B cell (primary cell): Measurements from ENCODE around the gene C5. TPM values are rescaled to one million over a fixed set of nuclear protein-coding genes. Genes with fewer than 3 reads are reported as not detected.
A peak's percentile ranks its signal among the peaks of the same experiment; 100 is the strongest.

Experiments used
- ATAC-seq: fragments of 200-7000 bp; cut with Tn5 transposase; one replicate; pipeline ENCODE4 v1.10.0; 2021; ENCODE audit warnings: low read depth, mild to moderate bottlenecking, moderate number of reproducible peaks, moderate library complexity
- CTCF ChIA-PET: fragments of 350-600 bp; sonication (Branson Sonifier 250); formaldehyde crosslinking; loops from one replicate; lab custom pipeline; 2021; ENCODE audit warnings: antibody characterized with exemption, inconsistent platforms; lab: Charles Lee
- POLR2A ChIA-PET: fragments of 350-600 bp; sonication (Branson Sonifier 250); formaldehyde crosslinking; loops from one replicate; lab custom pipeline; 2021; ENCODE audit warnings: antibody characterized with exemption; lab: Charles Lee
- DNase-seq: peaks from one replicate; pipeline ENCODE4 v3.0.0; 2013
- H2AFZ ChIP-seq: 2 replicates; pipeline ENCODE4 v1.6.1; 2012; ENCODE audit warnings: mild to moderate bottlenecking, low read depth, low read length; ENCODE audit not compliant: insufficient read depth, poor library complexity, severe bottlenecking
- H3K27ac ChIP-seq, 2 donors: 1 replicate in 1 of 2; 2 replicates in 1 of 2; pipeline ENCODE4 v1.5.1; 2012 to 2013; ENCODE audit warnings: low read length in 2 of 2, mild to moderate bottlenecking in 2 of 2, moderate library complexity in 1 of 2
- H3K27me3 ChIP-seq, 4 experiments: fragments of 200-600 bp in 1 of 4; sonication (generic) in 1 of 4; replicated peaks in 1 of 4; 1 replicate in 2 of 4; 2 replicates in 2 of 4; pipeline versions ENCODE4 v1.6.1 to v1.7.0; 2013 to 2016; ENCODE audit warnings: low read length in 3 of 4, mild to moderate bottlenecking in 2 of 4, mixed read lengths in 1 of 4, moderate library complexity in 1 of 4; ENCODE audit not compliant: insufficient read depth in 4 of 4, control insufficient read depth in 3 of 4; ENCODE audit errors: control extremely low read depth in 1 of 4
- H3K36me3 ChIP-seq, 2 experiments: replicated peaks in 1 of 2; 1 replicate in 1 of 2; 2 replicates in 1 of 2; pipeline versions ENCODE4 v1.6.1 to v1.7.1; 2013; ENCODE audit warnings: low read length in 1 of 2; ENCODE audit not compliant: insufficient read depth in 2 of 2, control insufficient read depth in 1 of 2; ENCODE audit errors: control extremely low read depth in 1 of 2, extremely low read depth in 1 of 2
- H3K4me1 ChIP-seq, 2 donors: fragments of 200-600 bp in 1 of 2; sonication (generic) in 1 of 2; 1 replicate in 1 of 2; 2 replicates in 1 of 2; pipeline versions ENCODE4 v1.5.1 to v1.6.1; 2013 to 2017; ENCODE audit warnings: low read length in 2 of 2; ENCODE audit not compliant: control insufficient read depth in 2 of 2, insufficient read depth in 2 of 2
- H3K4me2 ChIP-seq: replicated peaks from 2 replicates; pipeline ENCODE3; 2012; ENCODE audit warnings: mild to moderate bottlenecking, low read depth, low read length; ENCODE audit not compliant: poor library complexity, severe bottlenecking
- H3K4me3 ChIP-seq, 5 experiments: fragments of 200-600 bp in 1 of 5; sonication (generic) in 1 of 5; 1 replicate in 3 of 5; 2 replicates in 2 of 5; pipeline versions ENCODE4 v1.5.1 to v1.7.0; 2011 to 2016; ENCODE audit warnings: low read length in 4 of 5, mild to moderate bottlenecking in 4 of 5, low read depth in 2 of 5, control low read depth in 1 of 5, moderate library complexity in 1 of 5; ENCODE audit not compliant: insufficient read depth in 1 of 5; ENCODE audit errors: control extremely low read depth in 1 of 5, extremely low read depth in 1 of 5
- H3K79me2 ChIP-seq: fragments of 200-600 bp; sonication (generic); one replicate; pipeline ENCODE4 v1.6.0; 2016; ENCODE audit warnings: low read length; ENCODE audit not compliant: control insufficient read depth, insufficient read depth
- H3K9ac ChIP-seq: fragments of 200-600 bp; sonication (generic); 2 replicates; pipeline ENCODE4 v1.6.1; 2017; ENCODE audit warnings: mild to moderate bottlenecking, low read length, moderate library complexity
- H3K9me3 ChIP-seq, 3 donors: one replicate each; pipeline versions ENCODE4 v1.6.1 to v1.7.1; 2013; ENCODE audit warnings: low read length in 2 of 3; ENCODE audit not compliant: control insufficient read depth in 2 of 3, insufficient read depth in 1 of 3; ENCODE audit errors: control extremely low read depth in 1 of 3
- H4K20me1 ChIP-seq: 2 replicates; pipeline ENCODE4 v1.6.0; 2012; ENCODE audit warnings: mild to moderate bottlenecking, low read length; ENCODE audit not compliant: insufficient read depth, control insufficient read depth, poor library complexity, severe bottlenecking
- H3K27ac Mint-ChIP-seq: one replicate; pipeline ENCODE4 v1.8.0; 2021; ENCODE audit warnings: mixed read lengths
- H3K27me3 Mint-ChIP-seq: one replicate; pipeline ENCODE4 v1.8.0; 2021; ENCODE audit warnings: mixed read lengths
- H3K4me1 Mint-ChIP-seq: one replicate; pipeline ENCODE4 v1.8.0; 2021; ENCODE audit warnings: mixed read lengths
- H3K4me3 Mint-ChIP-seq: one replicate; pipeline ENCODE4 v1.8.0; 2021; ENCODE audit warnings: mixed read lengths
- H3K9me3 Mint-ChIP-seq: one replicate; pipeline ENCODE4 v1.8.0; 2022; ENCODE audit warnings: mixed read lengths; ENCODE audit not compliant: insufficient read depth
- CTCF ChIP-seq: fragments of 200-600 bp; IDR thresholded peaks from one replicate; pipeline ENCODE4 v1.8.0; 2022; ENCODE audit warnings: antibody characterized with exemption, mild to moderate bottlenecking
- EZH2 ChIP-seq: IDR thresholded peaks from 2 replicates; pipeline ENCODE4 v1.6.1; 2012; ENCODE audit warnings: borderline replicate concordance, low read depth, mild to moderate bottlenecking, moderate library complexity, low read length; ENCODE audit not compliant: insufficient read depth, poor library complexity, severe bottlenecking
- WGBS: methylation state at CpG from one replicate; pipeline ENCODE4 v1.1.5; 2013; ENCODE audit warnings: missing lambda C conversion rate; ENCODE audit not compliant: insufficient coverage; 5-methylcytosine and 5-hydroxymethylcytosine counted together
- intact Hi-C: fragments of 100-400 bp; cut with micrococcal nuclease; formaldehyde crosslinking; loops from one replicate; pipeline ENCODE4 v1.10.0; 2022
- polyA plus RNA-seq: library from polyadenylated mRNA; depleted of rRNA; stranded (reverse); fragments of >200 nt; gene quantifications from 2 replicates; pipeline ENCODE4 v1.2.3, GENCODE V29; 2012
- total RNA-seq, 2 donors: library from RNA; stranded (reverse); fragments of 120-200 nt in 1 of 2; gene quantifications; 1 replicate in 1 of 2; 2 replicates in 1 of 2; pipeline versions ENCODE4 v1.2.3 to v1.2.4, GENCODE V29; 2013 to 2022

Gene C5
- total and polyA plus RNA-seq, 2 donors (not counting 1 experiment from before 2014, with no cell fraction given), result 2.7 to 10.4 TPM

GRCh38 chr9:120920806-120921178, 129.3 kb downstream of the C5 start:
- no CpG with 5 or more reads among the region's 3 CpGs for WGBS
- TF ChIP-seq EZH2 (no peak), CTCF (no peak)
- Histone ChIP-seq H3K36me3 (peaks cover 0 to 3% of the 10 kb centered on the region in 2 experiments), H2AFZ (no peak overlapping the region), H3K9ac (no peak overlapping the region), H3K79me2 (peaks cover 4% of the 10 kb centered on the region), H3K27me3 (no peaks in the 10 kb centered on the region), H3K4me3 (no peak overlapping the region), H3K4me1 (peaks cover 22 to 52% of the 10 kb centered on the region in 2 donors), H3K4me2 (peak overlapping the region; percentile 7), H3K9me3 (peaks cover 0 to 5% (median 0%) of the 10 kb centered on the region in 3 donors), H4K20me1 (no peaks in the 10 kb centered on the region), H3K27ac (no peak overlapping the region)
- H3K27me3 Mint-ChIP-seq, result no peaks in the 10 kb centered on the region
- H3K4me1 Mint-ChIP-seq, result peaks cover 59% of the 10 kb centered on the region
- CTCF ChIA-PET, result no interaction called here
- peak overlapping the region; percentile 19 for H3K4me3 Mint-ChIP-seq
- POLR2A ChIA-PET, result interaction anchor here (0.8 kb wide), 1 partner anchor 14 kb away, joined by 5 read pairs; no protein-coding TSS in a partner anchor
- H3K27ac Mint-ChIP-seq, result no peak overlapping the region
- no peak for ATAC-seq
- intact Hi-C loops, result loop anchor here (2.0 kb wide), 1 partner anchor 14 kb away; no protein-coding TSS in a partner anchor
- H3K9me3 Mint-ChIP-seq, result no peaks in the 10 kb centered on the region
- no peak for DNase-seq

- Histone ChIP-seq H3K79me2 (peaks cover 4% of the 10 kb centered on the region), H2AFZ (no peak overlapping the region), H3K9ac (no peak overlapping the region), H3K36me3 (peaks cover 0 to 3% of the 10 kb centered on the region in 2 experiments), H3K27ac (no peak overlapping the region), H3K4me3 (no peak overlapping the region), H3K9me3 (peaks cover 0 to 5% (median 0%) of the 10 kb centered on the region in 3 donors), H4K20me1 (no peaks in the 10 kb centered on the region), H3K4me1 (peaks cover 16 to 46% of the 10 kb centered on the region in 2 donors), H3K27me3 (no peaks in the 10 kb centered on the region), H3K4me2 (no peak overlapping the region)
- CTCF ChIA-PET, result interaction anchor here (0.6 to 1.0 kb wide), 2 partner anchors 19 to 51 kb away, joined by 3 read pairs; no protein-coding TSS in a partner anchor
- Mint-ChIP-seq H3K4me1 (peaks cover 52% of the 10 kb centered on the region), H3K27me3 (no peaks in the 10 kb centered on the region), H3K9me3 (no peaks in the 10 kb centered on the region), H3K4me3 (peak overlapping the region; percentile 19), H3K27ac (no peak overlapping the region)
- DNase-seq, result no peak
- intact Hi-C loops, result loop anchor here (2.0 kb wide), 1 partner anchor 15 kb away; no protein-coding TSS in a partner anchor
- POLR2A ChIA-PET, result interaction anchor here (0.8 kb wide), 2 partner anchors 13 to 24 kb away, joined by 3 to 5 read pairs; no protein-coding TSS in a partner anchor
- no peak for ATAC-seq
- TF ChIP-seq EZH2 (no peak), CTCF (no peak)
- WGBS, result 90% methylated on average over 2 of the region's 6 CpGs
Measured at GRCh38 chr9:120919843-120920805, 130.0 kb downstream of the C5 start.
